CD14-positive monocyte (primary cell): Measurements from ENCODE around the gene SLC2A14. TPM values are rescaled to one million over a fixed set of nuclear protein-coding genes. Genes with fewer than 3 reads are reported as not detected.
"Not testable (repeated sequence)": the region's sequence is repeated elsewhere in the genome, so short reads cannot be mapped to it uniquely, and the experiment has no call there.

Experiments
- DNase-seq, 3 donors: peaks; one replicate each; pipeline ENCODE4 v3.0.0-alpha.2; 2011 to 2022
- H2AFZ ChIP-seq: 2 replicates; pipeline ENCODE4 v1.6.0; 2012; ENCODE audit warnings: mild to moderate bottlenecking, low read depth, low read length, inconsistent platforms; ENCODE audit not compliant: insufficient read depth, poor library complexity, severe bottlenecking
- H3K27ac ChIP-seq, 2 donors: 1 replicate in 1 of 2; 2 replicates in 1 of 2; pipeline ENCODE4 v1.5.1; 2012 to 2013; ENCODE audit warnings: low read length in 2 of 2, control low read depth in 1 of 2, inconsistent platforms in 1 of 2, low read depth in 1 of 2, mild to moderate bottlenecking in 1 of 2
- H3K27me3 ChIP-seq, 2 donors: one replicate each; pipeline versions ENCODE4 v1.6.0 to v1.6.1; 2011 to 2013; ENCODE audit warnings: low read length in 2 of 2; ENCODE audit not compliant: control insufficient read depth in 2 of 2, insufficient read depth in 2 of 2
- H3K36me3 ChIP-seq, 2 donors: replicated peaks in 1 of 2; 1 replicate in 1 of 2; 2 replicates in 1 of 2; pipeline versions ENCODE4 v1.5.1 to v1.6.1; 2012 to 2013; ENCODE audit warnings: low read length in 2 of 2, control low read depth in 1 of 2, inconsistent platforms in 1 of 2, mild to moderate bottlenecking in 1 of 2; ENCODE audit not compliant: insufficient read depth in 2 of 2, control insufficient read depth in 1 of 2
- H3K4me1 ChIP-seq, 2 donors: 1 replicate in 1 of 2; 2 replicates in 1 of 2; pipeline versions ENCODE4 v1.5.1 to v1.6.1; 2012 to 2013; ENCODE audit warnings: low read length in 2 of 2, control low read depth in 1 of 2, inconsistent platforms in 1 of 2, mild to moderate bottlenecking in 1 of 2, moderate library complexity in 1 of 2; ENCODE audit not compliant: insufficient read depth in 2 of 2, control insufficient read depth in 1 of 2
- H3K4me2 ChIP-seq: replicated peaks from 2 replicates; pipeline ENCODE3; 2012; ENCODE audit warnings: low read length, moderate library complexity, mild to moderate bottlenecking; ENCODE audit not compliant: poor library complexity, severe bottlenecking; ENCODE audit errors: extremely low read depth
- H3K4me3 ChIP-seq, 3 experiments: fragments of 200-600 bp in 1 of 3; sonication (generic) in 1 of 3; replicated peaks in 1 of 3; 1 replicate in 2 of 3; 2 replicates in 1 of 3; pipeline ENCODE4 v1.5.1; 2011 to 2013; ENCODE audit warnings: low read length in 3 of 3, mild to moderate bottlenecking in 3 of 3, control low read depth in 2 of 3, low read depth in 2 of 3, inconsistent platforms in 1 of 3, moderate library complexity in 1 of 3
- H3K79me2 ChIP-seq: 2 replicates; pipeline ENCODE4 v1.6.0; 2012; ENCODE audit warnings: mild to moderate bottlenecking, control low read depth, inconsistent platforms, low read length, moderate library complexity; ENCODE audit not compliant: insufficient read depth
- H3K9ac ChIP-seq: 2 replicates; pipeline ENCODE4 v1.6.0; 2017; ENCODE audit warnings: low read length, mild to moderate bottlenecking; ENCODE audit not compliant: insufficient read depth, poor library complexity, severe bottlenecking
- H3K9me3 ChIP-seq, 2 donors: replicated peaks in 1 of 2; 1 replicate in 1 of 2; 2 replicates in 1 of 2; pipeline versions ENCODE4 v1.5.1 to v1.6.1; 2012 to 2013; ENCODE audit warnings: low read length in 2 of 2, control low read depth in 1 of 2; ENCODE audit not compliant: control insufficient read depth in 1 of 2, insufficient read depth in 1 of 2
- H4K20me1 ChIP-seq: 2 replicates; pipeline ENCODE4 v1.6.0; 2012; ENCODE audit warnings: mild to moderate bottlenecking, low read length, control low read depth, moderate library complexity; ENCODE audit not compliant: insufficient read depth
- H3K27ac Mint-ChIP-seq, 7 donors: one replicate each; pipeline ENCODE4 v1.8.0; 2020; ENCODE audit warnings: mild to moderate bottlenecking in 7 of 7, mixed read lengths in 7 of 7, moderate library complexity in 6 of 7, inconsistent platforms in 2 of 7
- H3K27me3 Mint-ChIP-seq, 3 donors: one replicate each; pipeline ENCODE4 v1.8.0; 2021 to 2022; ENCODE audit warnings: low read depth in 3 of 3, mild to moderate bottlenecking in 3 of 3, mixed read lengths in 3 of 3, moderate library complexity in 3 of 3, inconsistent platforms in 1 of 3
- H3K36me3 Mint-ChIP-seq, 2 donors: one replicate each; pipeline ENCODE4 v1.8.0; 2020; ENCODE audit warnings: mixed read lengths in 2 of 2, inconsistent platforms in 1 of 2, mild to moderate bottlenecking in 1 of 2
- H3K4me1 Mint-ChIP-seq: one replicate; pipeline ENCODE4 v1.8.0; 2020; ENCODE audit warnings: mild to moderate bottlenecking, mixed read lengths
- H3K4me3 Mint-ChIP-seq, 2 donors: one replicate each; pipeline ENCODE4 v1.8.0; 2020; ENCODE audit warnings: mild to moderate bottlenecking in 2 of 2, mixed read lengths in 2 of 2, moderate library complexity in 1 of 2
- H3K9me3 Mint-ChIP-seq, 7 donors: one replicate each; pipeline ENCODE4 v1.8.0; 2020 to 2022; ENCODE audit warnings: mixed read lengths in 7 of 7, mild to moderate bottlenecking in 6 of 7, moderate library complexity in 6 of 7, inconsistent platforms in 2 of 7
- WGBS: methylation state at CpG from one replicate; pipeline ENCODE4 v1.1.5; 2013; ENCODE audit warnings: missing lambda C conversion rate; ENCODE audit not compliant: insufficient coverage; 5-methylcytosine and 5-hydroxymethylcytosine counted together
- intact Hi-C, 2 donors: fragments of 100-400 bp; cut with micrococcal nuclease; formaldehyde crosslinking; loops; one replicate each; pipeline versions ENCODE4 v1.15.0 to v1.15.1; 2023
- polyA plus RNA-seq, 3 donors: library from polyadenylated mRNA; depleted of rRNA in 1 of 3; unstranded in 2 of 3; stranded (reverse) in 1 of 3; fragments of 300-500 nt in 2 of 3; fragments of >200 nt in 1 of 3; fragmentation: Illumina TruSeq in 2 of 3; gene quantifications; 1 replicate in 2 of 3; 2 replicates in 1 of 3; pipeline ENCODE4 v1.2.3, GENCODE V29; 2012 to 2021
- TF ChIP-seq, protein P1 (sequence below): fragments of 200-600 bp; IDR thresholded peaks from one replicate; pipeline ENCODE4 v1.8.0; 2022; ENCODE audit warnings: antibody characterized with exemption, mild to moderate bottlenecking

The SLC2A14 gene
- polyA plus RNA-seq, 3 donors = 0.21 to 3.1 (median 0.29) TPM

DNA sequence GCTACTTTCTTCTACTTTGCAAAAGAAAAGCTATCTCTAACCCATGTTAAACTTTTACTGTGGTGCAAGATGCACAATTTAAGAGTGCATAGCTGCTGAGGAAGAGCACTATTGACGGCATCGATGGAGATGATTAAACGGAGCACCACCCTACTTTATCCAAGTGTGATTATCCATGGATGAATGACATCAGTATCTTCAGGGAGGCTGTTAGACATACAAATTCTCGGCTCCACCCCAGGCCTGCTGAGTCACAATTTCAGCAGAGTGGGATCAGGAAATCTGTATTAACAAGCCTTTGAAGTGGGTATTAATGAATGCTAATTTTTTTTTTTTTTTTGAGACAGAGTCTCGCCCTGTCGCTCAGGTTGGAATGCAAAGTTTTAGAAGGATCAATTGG, 16.2 kb downstream of the SLC2A14 start:
- Histone ChIP-seq H3K27ac (no peak overlapping the region), H4K20me1 (no peaks in the 10 kb centered on the region), H2AFZ (no peak overlapping the region), H3K9ac (no peak overlapping the region), H3K36me3 (no peaks in the 10 kb centered on the region), H3K9me3 (no peaks in the 10 kb centered on the region), H3K4me2 (no peak overlapping the region), H3K79me2 (no peaks in the 10 kb centered on the region), H3K4me3 (no peak overlapping the region), H3K27me3 (no peaks in the 10 kb centered on the region), H3K4me1 (no peaks in the 10 kb centered on the region)
- H3K27me3 Mint-ChIP-seq = peaks cover 2 to 6% (median 2%) of the 10 kb centered on the region in 3 donors
- intact Hi-C loops = no loop called here
- DNase-seq = no peak
- no peak overlapping the region for H3K4me3 Mint-ChIP-seq
- no peak overlapping the region for H3K27ac Mint-ChIP-seq
- H3K9me3 Mint-ChIP-seq = no peaks in the 10 kb centered on the region
- H3K36me3 Mint-ChIP-seq = no peaks in the 10 kb centered on the region
- TF ChIP-seq, protein P1, sequence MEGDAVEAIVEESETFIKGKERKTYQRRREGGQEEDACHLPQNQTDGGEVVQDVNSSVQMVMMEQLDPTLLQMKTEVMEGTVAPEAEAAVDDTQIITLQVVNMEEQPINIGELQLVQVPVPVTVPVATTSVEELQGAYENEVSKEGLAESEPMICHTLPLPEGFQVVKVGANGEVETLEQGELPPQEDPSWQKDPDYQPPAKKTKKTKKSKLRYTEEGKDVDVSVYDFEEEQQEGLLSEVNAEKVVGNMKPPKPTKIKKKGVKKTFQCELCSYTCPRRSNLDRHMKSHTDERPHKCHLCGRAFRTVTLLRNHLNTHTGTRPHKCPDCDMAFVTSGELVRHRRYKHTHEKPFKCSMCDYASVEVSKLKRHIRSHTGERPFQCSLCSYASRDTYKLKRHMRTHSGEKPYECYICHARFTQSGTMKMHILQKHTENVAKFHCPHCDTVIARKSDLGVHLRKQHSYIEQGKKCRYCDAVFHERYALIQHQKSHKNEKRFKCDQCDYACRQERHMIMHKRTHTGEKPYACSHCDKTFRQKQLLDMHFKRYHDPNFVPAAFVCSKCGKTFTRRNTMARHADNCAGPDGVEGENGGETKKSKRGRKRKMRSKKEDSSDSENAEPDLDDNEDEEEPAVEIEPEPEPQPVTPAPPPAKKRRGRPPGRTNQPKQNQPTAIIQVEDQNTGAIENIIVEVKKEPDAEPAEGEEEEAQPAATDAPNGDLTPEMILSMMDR = no peak
- WGBS = no CpG with 5 or more reads among the region's 6 CpGs
- H3K4me1 Mint-ChIP-seq = peaks cover 15% of the 10 kb centered on the region

- peaks cover 5% of the 10 kb centered on the region for H3K4me1 Mint-ChIP-seq
- no peaks in the 10 kb centered on the region for H3K36me3 Mint-ChIP-seq
- peaks cover 0 to 2% (median 0%) of the 10 kb centered on the region in 7 donors for H3K9me3 Mint-ChIP-seq
- H2AFZ ChIP-seq = no peak overlapping the region
- H3K36me3 ChIP-seq = no peaks in the 10 kb centered on the region
- H3K27me3 Mint-ChIP-seq = peaks cover 2 to 3% (median 2%) of the 10 kb centered on the region in 3 donors
- intact Hi-C loops = no loop called here
- no peak overlapping the region for H3K4me2 ChIP-seq
- TF ChIP-seq, protein P1 = no peak
- H4K20me1 ChIP-seq = no peaks in the 10 kb centered on the region
- H3K27ac ChIP-seq = no peak overlapping the region
- no peaks in the 10 kb centered on the region for H3K79me2 ChIP-seq
- WGBS = no CpG with 5 or more reads among the region's 2 CpGs
- no peak overlapping the region for H3K4me3 ChIP-seq
- no peaks in the 10 kb centered on the region for H3K4me1 ChIP-seq
- no peak overlapping the region for H3K4me3 Mint-ChIP-seq
- DNase-seq = no peak
- H3K9me3 ChIP-seq = no peaks in the 10 kb centered on the region
- H3K9ac ChIP-seq = no peak overlapping the region
- H3K27ac Mint-ChIP-seq = no peak overlapping the region
- H3K27me3 ChIP-seq = no peaks in the 10 kb centered on the region
Observed at GRCh38 chr12:7853557-7853956, 19.2 kb downstream of the SLC2A14 start.

DNA sequence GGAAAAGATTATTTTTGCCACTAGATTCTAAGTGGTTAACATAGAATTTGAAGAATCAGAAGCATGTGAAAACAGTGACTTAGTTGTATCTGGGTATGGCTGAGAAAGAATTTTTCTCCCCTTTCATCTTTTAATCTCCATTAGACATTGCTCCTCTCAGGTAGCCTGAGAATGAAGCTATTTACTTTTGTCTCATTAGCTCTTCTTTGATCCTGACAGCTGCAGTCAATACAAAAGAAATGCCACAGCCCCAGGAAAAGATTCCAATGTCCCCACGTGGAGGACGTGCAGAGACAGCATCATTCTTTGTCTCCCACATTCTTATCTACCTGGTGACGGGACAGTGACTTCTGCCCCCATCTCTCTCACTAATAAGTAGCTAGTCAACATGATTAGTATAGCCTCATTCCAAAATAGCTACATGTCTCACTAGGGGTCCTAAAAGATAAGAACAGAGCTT, 21.1 kb downstream of the SLC2A14 start:
- H2AFZ ChIP-seq, H3K36me3 Mint-ChIP-seq, H3K27ac ChIP-seq, H3K4me3 Mint-ChIP-seq, H3K9ac ChIP-seq, H3K79me2 ChIP-seq, H3K27me3 ChIP-seq, intact Hi-C loops, H3K4me1 ChIP-seq, H3K4me2 ChIP-seq, H3K9me3 ChIP-seq, H3K4me3 ChIP-seq, H3K27me3 Mint-ChIP-seq, H3K36me3 ChIP-seq, DNase-seq, H3K27ac Mint-ChIP-seq, H3K9me3 Mint-ChIP-seq, H4K20me1 ChIP-seq: not testable (repeated sequence)
- no CpG with 5 or more reads among the region's 3 CpGs for WGBS
- peaks cover 14% of the 10 kb centered on the region for H3K4me1 Mint-ChIP-seq
